ENCODE results near the gene ACTR6. TPM values are rescaled to one million over a fixed set of nuclear protein-coding genes. Genes with fewer than 3 reads are reported as not detected.
A peak's percentile ranks its signal among the peaks of the same experiment; 100 is the strongest.

Gene ACTR6
- total RNA-seq, 1 donor from 2014 or later: 35.7 TPM

DNA sequence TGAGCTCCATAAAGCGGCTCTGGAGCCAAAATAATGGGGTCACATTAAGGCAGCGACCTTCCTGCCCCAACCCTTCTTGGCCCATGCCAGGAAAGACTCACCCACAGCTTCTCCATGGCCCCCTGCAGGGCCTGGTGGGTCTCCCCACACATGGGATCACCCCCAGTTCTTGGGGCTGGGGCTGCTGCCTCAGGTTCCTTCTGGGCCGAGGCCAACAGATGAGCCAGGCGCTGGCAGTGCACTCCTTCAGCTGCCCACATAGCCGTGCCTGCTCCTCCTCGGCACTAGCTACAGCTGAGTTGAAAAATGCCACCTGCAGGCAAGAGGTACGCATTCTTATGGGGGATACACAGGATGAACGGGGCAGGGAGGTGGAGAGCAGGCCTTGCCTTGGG, 43.2 kb upstream of the ACTR6 start:
- TF ChIP-seq, protein P1, sequence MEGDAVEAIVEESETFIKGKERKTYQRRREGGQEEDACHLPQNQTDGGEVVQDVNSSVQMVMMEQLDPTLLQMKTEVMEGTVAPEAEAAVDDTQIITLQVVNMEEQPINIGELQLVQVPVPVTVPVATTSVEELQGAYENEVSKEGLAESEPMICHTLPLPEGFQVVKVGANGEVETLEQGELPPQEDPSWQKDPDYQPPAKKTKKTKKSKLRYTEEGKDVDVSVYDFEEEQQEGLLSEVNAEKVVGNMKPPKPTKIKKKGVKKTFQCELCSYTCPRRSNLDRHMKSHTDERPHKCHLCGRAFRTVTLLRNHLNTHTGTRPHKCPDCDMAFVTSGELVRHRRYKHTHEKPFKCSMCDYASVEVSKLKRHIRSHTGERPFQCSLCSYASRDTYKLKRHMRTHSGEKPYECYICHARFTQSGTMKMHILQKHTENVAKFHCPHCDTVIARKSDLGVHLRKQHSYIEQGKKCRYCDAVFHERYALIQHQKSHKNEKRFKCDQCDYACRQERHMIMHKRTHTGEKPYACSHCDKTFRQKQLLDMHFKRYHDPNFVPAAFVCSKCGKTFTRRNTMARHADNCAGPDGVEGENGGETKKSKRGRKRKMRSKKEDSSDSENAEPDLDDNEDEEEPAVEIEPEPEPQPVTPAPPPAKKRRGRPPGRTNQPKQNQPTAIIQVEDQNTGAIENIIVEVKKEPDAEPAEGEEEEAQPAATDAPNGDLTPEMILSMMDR (IDR thresholded peaks at IDR 0.05; ENCODE audit: insufficient read depth, low read length, poor library complexity, severe bottlenecking): no peak
- DNase-seq (ENCODE audit: low read depth): no peak
- Histone ChIP-seq H3K36me3 (ENCODE audit: control insufficient read depth, insufficient read depth, low read length) (no peaks in the 10 kb centered on the region), H3K27me3 (ENCODE audit: control insufficient read depth, insufficient read depth, low read length) (no peaks in the 10 kb centered on the region), H3K4me3 (ENCODE audit: low read depth, low read length) (no peak overlapping the region)

DNA sequence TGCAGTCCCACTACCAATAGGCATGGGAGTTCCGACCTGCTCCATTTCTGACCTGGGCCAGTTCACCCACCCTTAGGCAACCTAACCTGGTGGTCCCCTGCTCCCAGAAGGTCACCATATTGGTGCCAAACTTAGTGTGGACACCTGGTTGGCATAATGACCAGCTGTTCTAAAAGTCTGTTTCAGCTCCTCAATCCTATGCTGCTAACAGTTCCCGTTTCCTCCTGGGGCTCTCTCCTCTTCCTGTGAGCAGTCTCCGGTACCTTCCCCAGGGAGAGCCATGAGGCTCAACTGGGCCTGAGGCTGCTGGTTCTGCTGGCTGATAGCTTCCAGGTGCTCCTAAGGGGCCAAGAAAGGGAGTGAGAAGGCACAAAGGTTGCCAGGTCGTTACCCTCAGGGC, 42.1 kb upstream of the ACTR6 start:
- no peak for DNase-seq (ENCODE audit: low read depth)
- H3K27me3 ChIP-seq (ENCODE audit: control insufficient read depth, insufficient read depth, low read length): no peaks in the 10 kb centered on the region
- H3K4me3 ChIP-seq (ENCODE audit: low read depth, low read length): no peak overlapping the region
- TF ChIP-seq, protein P1 (IDR thresholded peaks at IDR 0.05; ENCODE audit: insufficient read depth, low read length, poor library complexity, severe bottlenecking): no peak
- no peaks in the 10 kb centered on the region for H3K36me3 ChIP-seq (ENCODE audit: control insufficient read depth, insufficient read depth, low read length)

DNA sequence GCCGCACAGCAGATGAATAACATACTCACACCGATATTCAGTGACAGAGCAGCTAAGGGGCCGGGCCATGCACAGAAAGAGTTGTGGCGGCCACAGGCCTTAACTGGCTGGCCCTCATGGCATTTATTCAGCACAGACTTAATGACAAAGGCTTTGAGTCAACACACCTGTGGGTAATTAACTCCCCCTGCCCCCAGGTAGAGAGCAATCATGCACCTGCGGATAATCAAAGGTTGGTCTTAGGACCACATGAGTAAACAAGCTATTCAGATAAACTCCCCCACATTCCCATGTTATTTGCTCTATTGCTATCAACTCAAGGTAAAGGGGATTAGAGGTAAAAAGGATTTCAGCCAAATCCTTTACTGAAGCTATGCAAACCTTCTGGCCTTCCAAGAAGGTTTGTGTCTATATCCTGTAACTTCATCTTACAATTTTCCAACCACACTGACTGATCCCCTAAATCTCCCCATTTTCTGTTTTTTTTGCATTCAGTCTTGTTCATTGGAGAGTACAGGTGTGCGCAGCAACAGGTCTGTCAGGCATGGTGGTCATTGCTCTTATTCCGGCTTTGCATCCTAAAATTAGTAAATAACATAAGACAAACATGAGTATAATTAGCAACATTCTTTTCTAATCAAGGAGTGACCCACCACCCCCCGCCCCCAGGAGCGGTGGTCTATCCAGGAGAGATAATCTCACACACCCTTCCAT, 41.1 kb upstream of the ACTR6 start:
- TF ChIP-seq, protein P1 (IDR thresholded peaks at IDR 0.05; ENCODE audit: insufficient read depth, low read length, poor library complexity, severe bottlenecking): no peak
- H3K27me3 ChIP-seq (ENCODE audit: control insufficient read depth, insufficient read depth, low read length): no peaks in the 10 kb centered on the region
- DNase-seq (ENCODE audit: low read depth): no peak
- H3K4me3 ChIP-seq (ENCODE audit: low read depth, low read length): no peak overlapping the region
- no peaks in the 10 kb centered on the region for H3K36me3 ChIP-seq (ENCODE audit: control insufficient read depth, insufficient read depth, low read length)

- Histone ChIP-seq H3K27me3 (ENCODE audit: control insufficient read depth, insufficient read depth, low read length) (no peaks in the 10 kb centered on the region), H3K36me3 (ENCODE audit: control insufficient read depth, insufficient read depth, low read length) (no peaks in the 10 kb centered on the region), H3K4me3 (ENCODE audit: low read depth, low read length) (peak overlapping the region; percentile 1)
- no peak for DNase-seq (ENCODE audit: low read depth)
- TF ChIP-seq, protein P1 (IDR thresholded peaks at IDR 0.05; ENCODE audit: insufficient read depth, low read length, poor library complexity, severe bottlenecking): peak; percentile 13
Observed at GRCh38 chr12:100163416-100164152, 37.0 kb upstream of the ACTR6 start.

DNA sequence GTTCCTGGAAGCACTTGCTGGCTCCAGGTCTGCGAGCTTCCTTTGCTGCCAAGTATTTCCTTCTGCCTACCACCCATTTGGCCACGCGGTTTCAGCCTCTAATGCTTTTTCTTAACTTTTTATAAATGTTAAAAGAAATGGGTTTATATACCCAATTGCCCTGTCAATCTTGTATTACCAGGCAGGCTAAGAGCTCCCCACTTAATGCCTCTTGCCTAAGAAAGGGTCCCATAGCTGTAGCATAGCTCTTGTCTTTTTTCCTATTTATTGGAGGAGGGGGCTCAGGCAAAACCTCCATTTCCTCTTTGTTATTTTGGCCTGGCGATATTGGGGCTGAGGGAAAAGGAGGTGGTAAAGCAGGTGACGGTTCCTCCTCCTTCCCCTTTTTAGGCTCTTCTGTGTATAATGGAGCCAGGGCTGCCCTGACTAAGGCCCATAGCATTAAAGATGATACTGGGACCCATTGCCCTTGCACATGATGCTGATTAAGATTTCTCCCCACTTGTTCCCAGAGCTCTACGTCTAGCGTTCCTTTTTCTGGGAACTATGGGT, 36.4 kb upstream of the ACTR6 start:
- TF ChIP-seq, protein P1 (IDR thresholded peaks at IDR 0.05; ENCODE audit: insufficient read depth, low read length, poor library complexity, severe bottlenecking): no peak
- Histone ChIP-seq H3K4me3 (ENCODE audit: low read depth, low read length) (no peak overlapping the region), H3K36me3 (ENCODE audit: control insufficient read depth, insufficient read depth, low read length) (no peaks in the 10 kb centered on the region), H3K27me3 (ENCODE audit: control insufficient read depth, insufficient read depth, low read length) (no peaks in the 10 kb centered on the region)
- DNase-seq (ENCODE audit: low read depth): no peak
